Measurements from ENCODE around the gene METTL27.
"Not testable (repeated sequence)": the region's sequence is repeated elsewhere in the genome, so short reads cannot be mapped to it uniquely, and the experiment has no call there.

The METTL27 gene

GRCh38 chr7:73810998-73811360 is 31.3 kb downstream of the METTL27 start:
- Mint-ChIP-seq H3K4me1 (no peaks in the 10 kb centered on the region), H3K4me3 (no peak overlapping the region), H3K36me3 (ENCODE audit: low read depth) (no peaks in the 10 kb centered on the region), H3K9me3 (peaks cover 4% of the 10 kb centered on the region), H3K27me3 (ENCODE audit: low read depth) (peaks cover 15% of the 10 kb centered on the region), H3K27ac (no peak overlapping the region)
- TF ChIP-seq CTCF (IDR thresholded peaks at IDR 0.05; ENCODE audit: unreplicated experiment in 3 of 3) = no peak

- no peak for TF ChIP-seq CTCF (IDR thresholded peaks at IDR 0.05; ENCODE audit: unreplicated experiment in 3 of 3)
- peaks cover 4% of the 10 kb centered on the region for H3K9me3 Mint-ChIP-seq
- no peak overlapping the region for H3K4me3 Mint-ChIP-seq
- no peaks in the 10 kb centered on the region for H3K36me3 Mint-ChIP-seq (ENCODE audit: low read depth)
- H3K4me1 Mint-ChIP-seq = no peaks in the 10 kb centered on the region
- H3K27me3 Mint-ChIP-seq (ENCODE audit: low read depth) = peaks cover 7% of the 10 kb centered on the region
- H3K27ac Mint-ChIP-seq = no peak overlapping the region
Observed at GRCh38 chr7:73809467-73809951, 32.8 kb downstream of the METTL27 start.

- peaks cover 4% of the 10 kb centered on the region for H3K27me3 Mint-ChIP-seq (ENCODE audit: low read depth)
- peaks cover 4% of the 10 kb centered on the region for H3K9me3 Mint-ChIP-seq
- H3K27ac Mint-ChIP-seq = no peak overlapping the region
- no peak for TF ChIP-seq CTCF (IDR thresholded peaks at IDR 0.05; ENCODE audit: unreplicated experiment in 3 of 3)
- H3K4me3 Mint-ChIP-seq = no peak overlapping the region
- H3K36me3 Mint-ChIP-seq (ENCODE audit: low read depth) = no peaks in the 10 kb centered on the region
- H3K4me1 Mint-ChIP-seq = no peaks in the 10 kb centered on the region
Observed at GRCh38 chr7:73802459-73802858, 39.9 kb downstream of the METTL27 start.

DNA sequence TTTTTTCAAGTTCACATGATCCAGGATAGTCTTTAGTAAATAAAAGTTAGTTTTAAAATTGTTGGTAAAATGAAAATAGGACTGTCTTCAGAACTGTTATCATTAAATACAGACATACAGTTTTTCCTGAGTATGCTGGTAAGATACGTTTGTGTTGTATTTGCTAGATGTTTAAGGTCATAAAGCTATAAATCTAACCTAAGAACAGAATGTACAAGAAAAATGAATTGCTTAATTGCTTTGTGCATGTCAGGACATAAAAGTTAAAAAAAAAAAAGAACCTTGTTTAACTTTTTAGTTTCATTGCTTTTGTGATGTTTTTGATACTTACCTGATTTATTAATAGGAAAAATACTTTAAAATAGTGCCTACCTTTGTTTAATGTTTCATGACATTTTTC is 40.7 kb downstream of the METTL27 start:
- Mint-ChIP-seq H3K36me3 (ENCODE audit: low read depth) (no peaks in the 10 kb centered on the region), H3K9me3 (peaks cover 4% of the 10 kb centered on the region), H3K27ac (no peak overlapping the region), H3K4me1 (no peaks in the 10 kb centered on the region), H3K27me3 (ENCODE audit: low read depth) (no peaks in the 10 kb centered on the region), H3K4me3 (no peak overlapping the region)
- TF ChIP-seq CTCF (IDR thresholded peaks at IDR 0.05; ENCODE audit: unreplicated experiment in 3 of 3) = no peak

GRCh38 chr7:73799282-73800141 is 42.8 kb downstream of the METTL27 start:
- peak overlapping the region in 2 of 3 experiments; percentile 21 to 36 for H3K27ac Mint-ChIP-seq
- H3K4me3 Mint-ChIP-seq = no peak overlapping the region
- H3K36me3 Mint-ChIP-seq (ENCODE audit: low read depth) = no peaks in the 10 kb centered on the region
- H3K9me3 Mint-ChIP-seq = peaks cover 4% of the 10 kb centered on the region
- no peaks in the 10 kb centered on the region for H3K27me3 Mint-ChIP-seq (ENCODE audit: low read depth)
- TF ChIP-seq CTCF (IDR thresholded peaks at IDR 0.05; ENCODE audit: unreplicated experiment in 3 of 3) = no peak
- H3K4me1 Mint-ChIP-seq = no peaks in the 10 kb centered on the region

DNA sequence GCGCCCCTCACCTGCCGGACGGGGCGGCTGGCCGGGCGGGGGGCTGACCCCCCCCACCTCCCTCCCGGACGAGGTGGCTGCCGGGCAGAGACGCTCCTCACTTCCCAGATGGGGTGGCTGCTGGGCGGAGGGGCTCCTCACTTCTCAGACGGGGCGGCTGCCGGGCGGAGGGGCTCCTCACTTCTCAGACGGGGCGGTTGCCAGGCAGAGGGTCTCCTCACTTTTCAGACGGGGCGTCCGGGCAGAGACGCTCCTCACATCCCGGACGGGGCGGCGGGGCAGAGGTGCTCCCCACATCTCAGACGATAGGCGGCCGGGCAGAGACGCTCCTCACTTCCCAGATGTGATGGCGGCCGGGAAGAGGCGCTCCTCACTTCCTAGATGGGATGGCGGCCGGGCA is 45.1 kb downstream of the METTL27 start:
- not testable (repeated sequence) for H3K4me3 Mint-ChIP-seq; H3K36me3 Mint-ChIP-seq (ENCODE audit: low read depth); H3K27ac Mint-ChIP-seq; H3K27me3 Mint-ChIP-seq (ENCODE audit: low read depth); H3K9me3 Mint-ChIP-seq; H3K4me1 Mint-ChIP-seq

DNA sequence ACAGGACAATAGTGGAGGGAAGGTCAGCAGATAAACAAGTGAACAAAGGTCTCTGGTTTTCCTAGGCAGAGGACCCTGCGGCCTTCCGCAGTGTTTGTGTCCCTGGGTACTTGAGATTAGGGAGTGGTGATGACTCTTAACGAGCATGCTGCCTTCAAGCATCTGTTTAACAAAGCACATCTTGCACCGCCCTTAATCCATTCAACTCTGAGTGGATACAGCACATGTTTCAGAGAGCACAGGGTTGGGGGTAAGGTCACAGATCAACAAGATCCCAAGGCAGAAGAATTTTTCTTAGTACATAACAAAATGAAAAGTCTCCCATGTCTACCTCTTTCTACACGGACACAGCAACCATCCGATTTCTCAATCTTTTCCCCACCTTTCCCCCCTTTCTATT is 45.7 kb downstream of the METTL27 start:
- H3K36me3 Mint-ChIP-seq (ENCODE audit: low read depth); H3K27me3 Mint-ChIP-seq (ENCODE audit: low read depth); H3K27ac Mint-ChIP-seq; H3K9me3 Mint-ChIP-seq; H3K4me3 Mint-ChIP-seq; H3K4me1 Mint-ChIP-seq: not testable (repeated sequence)

DNA sequence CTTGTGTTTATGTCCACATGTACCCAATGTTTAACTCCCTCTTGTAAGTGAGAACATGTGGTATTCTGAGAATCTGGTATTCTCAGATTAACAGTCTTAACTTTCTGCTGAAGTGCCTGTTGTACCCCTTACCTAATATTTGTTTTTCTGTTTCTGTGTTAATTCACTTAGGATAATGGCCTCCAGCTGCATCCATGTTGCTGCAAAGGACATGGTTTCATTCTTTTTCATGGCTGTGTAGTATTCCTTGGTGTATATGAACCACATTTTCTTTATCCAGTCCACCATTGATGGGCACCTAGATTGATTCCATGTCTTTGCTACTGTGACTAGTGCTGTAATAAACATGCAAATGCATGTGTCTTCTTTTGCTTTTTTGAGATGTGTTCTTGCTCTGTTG is 47.1 kb downstream of the METTL27 start:
- H3K36me3 Mint-ChIP-seq (ENCODE audit: low read depth); H3K27me3 Mint-ChIP-seq (ENCODE audit: low read depth); H3K4me3 Mint-ChIP-seq; H3K27ac Mint-ChIP-seq; H3K9me3 Mint-ChIP-seq; H3K4me1 Mint-ChIP-seq: not testable (repeated sequence)

GRCh38 chr7:73791170-73791690 is 51.1 kb downstream of the METTL27 start:
- not testable (repeated sequence) for H3K4me3 Mint-ChIP-seq; H3K9me3 Mint-ChIP-seq; H3K27ac Mint-ChIP-seq; H3K36me3 Mint-ChIP-seq (ENCODE audit: low read depth); H3K27me3 Mint-ChIP-seq (ENCODE audit: low read depth); H3K4me1 Mint-ChIP-seq

Measured in nephron (organoid).